Stomach (tissue), 9 donors: ENCODE results near the gene MTX1. TPM values are rescaled to one million over a fixed set of nuclear protein-coding genes. Genes with fewer than 3 reads are reported as not detected.
A peak's percentile ranks its signal among the peaks of the same experiment; 100 is the strongest.

Experiments used
- DNase-seq, 2 donors: peaks; one replicate each; pipeline versions ENCODE4 v3.0.0 to v3.0.0-alpha.2; 2013 to 2019
- H3K27ac ChIP-seq, 5 donors: fragments of 200-600 bp in 4 of 5; sonication (generic) in 4 of 5; one replicate each; pipeline ENCODE4 v1.5.1; 2013 to 2019; ENCODE audit warnings: mild to moderate bottlenecking in 1 of 5, moderate library complexity in 1 of 5
- H3K27me3 ChIP-seq, 3 donors: fragments of 200-600 bp; sonication (generic); one replicate each; pipeline ENCODE4 v1.5.1; 2017 to 2019; ENCODE audit warnings: mixed run types in 1 of 3
- H3K36me3 ChIP-seq, 4 donors: fragments of 200-600 bp; sonication (generic); 1 replicate in 3 of 4; 2 replicates in 1 of 4; pipeline ENCODE4 v1.5.1; 2016 to 2019
- H3K4me1 ChIP-seq, 4 donors: fragments of 200-600 bp; sonication (generic); one replicate each; pipeline ENCODE4 v1.5.1; 2016 to 2019
- H3K4me3 ChIP-seq, 4 donors: fragments of 200-600 bp; sonication (generic) in 3 of 4; one replicate each; pipeline ENCODE4 v1.5.1; 2016 to 2019; ENCODE audit warnings: mild to moderate bottlenecking in 1 of 4
- H3K9me3 ChIP-seq, 4 donors: fragments of 200-600 bp; sonication (generic); one replicate each; pipeline ENCODE4 v1.5.1; 2016 to 2019
- CTCF ChIP-seq, 7 experiments: fragments of 450-650 bp in 4 of 7; fragments of 200-600 bp in 3 of 7; sonication (generic) in 3 of 7; IDR thresholded peaks; one replicate each; pipeline ENCODE4 v1.5.1; 2016 to 2019; ENCODE audit warnings: antibody characterized with exemption in 7 of 7, control low read depth in 2 of 7, mild to moderate bottlenecking in 1 of 7
- EP300 ChIP-seq: sonication (generic); formaldehyde crosslinking; IDR thresholded peaks from one replicate; pipeline ENCODE4 v1.6.1; 2017; ENCODE audit warnings: antibody characterized with exemption
- POLR2A ChIP-seq, 4 donors: fragments of 450-650 bp; IDR thresholded peaks; one replicate each; pipeline ENCODE4 v1.6.1; 2016; ENCODE audit warnings: antibody characterized with exemption in 4 of 4, control low read depth in 2 of 4, mild to moderate bottlenecking in 1 of 4, moderate library complexity in 1 of 4
- POLR2AphosphoS5 ChIP-seq, 3 donors: sonication (generic); formaldehyde crosslinking; IDR thresholded peaks; one replicate each; pipeline ENCODE4 v1.6.1; 2016; ENCODE audit warnings: antibody characterized with exemption in 3 of 3
- WGBS, 5 donors: extraction: QIAGEN DNeasy Blood & Tissue Kit in 3 of 5; methylation state at CpG; one replicate each; pipeline versions ENCODE4 v1.1.5 to v1.1.7; 2013 to 2018; 5-methylcytosine and 5-hydroxymethylcytosine counted together
- intact Hi-C: fragments of 100-400 bp; cut with DNase I; formaldehyde crosslinking; loops from one replicate; pipeline ENCODE4 v1.15.1; 2023; ENCODE audit warnings: low total_unique reads
- polyA plus RNA-seq, 3 donors: library from polyadenylated mRNA; stranded (reverse); fragments of 200-250 nt; gene quantifications; one replicate each; pipeline ENCODE4 v1.2.3, GENCODE V29; 2013
- total RNA-seq, 5 donors: library from RNA; depleted of rRNA; stranded (reverse); fragments of >200 nt; gene quantifications; one replicate each; pipeline versions ENCODE4 v1.1.0 to v1.2.3, GENCODE V29; 2014 to 2016
- donor health status: healthy with polysubstance abuse.
- donor health status: Bipolar disorder and iron deficiency.
- donor health status: healthy.

MTX1 gene
- total and polyA plus RNA-seq, 8 donors, result 1.2 to 71.1 (median 36.9) TPM

- peaks cover 23 to 52% (median 36%) of the 10 kb centered on the region in 4 donors for H3K4me1 ChIP-seq
- peaks cover 3 to 47% (median 37%) of the 10 kb centered on the region in 4 donors for H3K36me3 ChIP-seq
- 77 to 87% (median 84%) methylated on average over 6 of the region's 6 CpGs for WGBS, 5 donors
- intact Hi-C loops, result no loop called here
- DNase-seq, result peak in 1 of 2 donors; percentile 14
- peak overlapping the region in 4 of 5 donors; percentile 88 to 98 (median 96) for H3K27ac ChIP-seq
- TF ChIP-seq EP300 (no peak), CTCF (IDR thresholded peaks at IDR 0.05) (no peak), POLR2AphosphoS5 (IDR thresholded peaks at IDR 0.05) (no peak)
- H3K4me3 ChIP-seq, result peak overlapping the region in 2 of 4 donors; percentile 64
- no peaks in the 10 kb centered on the region for H3K9me3 ChIP-seq
- no peaks in the 10 kb centered on the region for H3K27me3 ChIP-seq
These were observed 12.2 kb upstream of the MTX1 start for GRCh38 chr1:155196103-155196892.

GRCh38 chr1:155196893-155197638, 11.4 kb upstream of the MTX1 start:
- peak in 1 of 2 donors; percentile 19 for DNase-seq

GRCh38 chr1:155197901-155198546, 10.5 kb upstream of the MTX1 start:
- intact Hi-C loops, result no loop called here

More at GRCh38 chr1:155196893-155197638, 11.4 kb upstream of the MTX1 start:
- peaks cover 3 to 50% (median 40%) of the 10 kb centered on the region in 4 donors for H3K36me3 ChIP-seq
- TF ChIP-seq CTCF (IDR thresholded peaks at IDR 0.05) (no peak), EP300 (no peak), POLR2AphosphoS5 (IDR thresholded peaks at IDR 0.05) (no peak), POLR2A (IDR thresholded peaks at IDR 0.05) (no peak)
- peak overlapping the region in 2 of 5 donors; percentile 95 to 98 for H3K27ac ChIP-seq
- peaks cover 23 to 51% (median 36%) of the 10 kb centered on the region in 4 donors for H3K4me1 ChIP-seq
- H3K27me3 ChIP-seq, result no peaks in the 10 kb centered on the region
- intact Hi-C loops, result no loop called here
- no peak overlapping the region for H3K4me3 ChIP-seq
- H3K9me3 ChIP-seq, result no peaks in the 10 kb centered on the region
- 86 to 93% (median 92%) methylated on average over 17 to 20 of the region's 20 CpGs for WGBS, 5 donors

More at GRCh38 chr1:155197901-155198546, 10.5 kb upstream of the MTX1 start:
- DNase-seq, result no peak
- no peak overlapping the region for H3K27ac ChIP-seq
- no peaks in the 10 kb centered on the region for H3K27me3 ChIP-seq
- no peaks in the 10 kb centered on the region for H3K9me3 ChIP-seq
- peaks cover 3 to 50% (median 40%) of the 10 kb centered on the region in 4 donors for H3K36me3 ChIP-seq
- H3K4me3 ChIP-seq, result no peak overlapping the region
- TF ChIP-seq POLR2AphosphoS5 (IDR thresholded peaks at IDR 0.05) (no peak), CTCF (IDR thresholded peaks at IDR 0.05) (no peak), POLR2A (IDR thresholded peaks at IDR 0.05) (no peak), EP300 (no peak)
- peaks cover 23 to 42% (median 28%) of the 10 kb centered on the region in 4 donors for H3K4me1 ChIP-seq
- 91 to 94% (median 93%) methylated on average over 14 to 15 of the region's 15 CpGs for WGBS, 5 donors
